Upper lobe of left lung (tissue), 6 donors: ENCODE measurements around the gene UPP2. TPM values are rescaled to one million over a fixed set of nuclear protein-coding genes. Genes with fewer than 3 reads are reported as not detected.

ENCODE experiments used
- ATAC-seq, 2 donors: fragments of 200-7000 bp; cut with Tn5 transposase; one replicate each; pipeline ENCODE4 v1.9.1; 2022; ENCODE audit warnings: mild to moderate bottlenecking in 2 of 2, moderate library complexity in 2 of 2; ENCODE audit not compliant: low FRiP score in 2 of 2
- DNase-seq, 2 donors: peaks; one replicate each; pipeline ENCODE4 v3.0.0-alpha.2; 2019 to 2020
- H3K27ac ChIP-seq, 4 donors: fragments of 200-600 bp; sonication (generic); one replicate each; pipeline ENCODE4 v1.5.1; 2016 to 2019
- H3K27me3 ChIP-seq, 4 donors: fragments of 200-600 bp; sonication (generic); one replicate each; pipeline ENCODE4 v1.5.1; 2017 to 2019
- H3K36me3 ChIP-seq, 4 donors: fragments of 200-600 bp; sonication (generic); one replicate each; pipeline ENCODE4 v1.5.1; 2016 to 2019
- H3K4me1 ChIP-seq, 4 donors: fragments of 200-600 bp; sonication (generic); one replicate each; pipeline ENCODE4 v1.5.1; 2018 to 2019
- H3K4me3 ChIP-seq, 4 donors: fragments of 200-600 bp; sonication (generic); one replicate each; pipeline ENCODE4 v1.5.1; 2017 to 2019; ENCODE audit warnings: mild to moderate bottlenecking in 2 of 4, moderate library complexity in 1 of 4
- H3K9me3 ChIP-seq, 4 donors: fragments of 200-600 bp; sonication (generic); one replicate each; pipeline ENCODE4 v1.5.1; 2018 to 2019
- CTCF ChIP-seq, 6 experiments: fragments of 450-650 bp in 4 of 6; fragments of 200-600 bp in 2 of 6; sonication (generic) in 2 of 6; IDR thresholded peaks; one replicate each; pipeline ENCODE4 v1.5.1; 2016 to 2019; ENCODE audit warnings: antibody characterized with exemption in 6 of 6
- EP300 ChIP-seq, 4 donors: sonication (generic); formaldehyde crosslinking; IDR thresholded peaks; one replicate each; pipeline ENCODE4 v1.5.1; 2017; ENCODE audit warnings: antibody characterized with exemption in 4 of 4, control low read depth in 2 of 4
- POLR2A ChIP-seq, 4 donors: fragments of 450-650 bp; IDR thresholded peaks; one replicate each; pipeline ENCODE4 v1.5.1; 2016 to 2017; ENCODE audit warnings: antibody characterized with exemption in 4 of 4, mild to moderate bottlenecking in 2 of 4
- POLR2AphosphoS5 ChIP-seq, 2 donors: sonication (generic); formaldehyde crosslinking; IDR thresholded peaks; one replicate each; pipeline ENCODE4 v1.5.1; 2017; ENCODE audit warnings: antibody characterized with exemption in 2 of 2
- WGBS, 2 donors: methylation state at CpG; one replicate each; pipeline ENCODE4 v1.1.5; 2017 to 2018; 5-methylcytosine and 5-hydroxymethylcytosine counted together
- total RNA-seq, 6 donors: library from RNA; depleted of rRNA in 4 of 6; stranded (reverse); fragments of >200 nt in 4 of 6; gene quantifications; one replicate each; pipeline versions ENCODE4 v1.1.0 to v1.2.1, GENCODE V29; 2016 to 2021
- donor health status: DM: no; HTN: no; CAD: no; lungs with moderate emphysema.
- donor health status: DM: no; HTN: yes; CAD: no; lungs with severe emphysema.

UPP2 gene
- total RNA-seq, 6 donors from 2014 or later, result not detected

DNA sequence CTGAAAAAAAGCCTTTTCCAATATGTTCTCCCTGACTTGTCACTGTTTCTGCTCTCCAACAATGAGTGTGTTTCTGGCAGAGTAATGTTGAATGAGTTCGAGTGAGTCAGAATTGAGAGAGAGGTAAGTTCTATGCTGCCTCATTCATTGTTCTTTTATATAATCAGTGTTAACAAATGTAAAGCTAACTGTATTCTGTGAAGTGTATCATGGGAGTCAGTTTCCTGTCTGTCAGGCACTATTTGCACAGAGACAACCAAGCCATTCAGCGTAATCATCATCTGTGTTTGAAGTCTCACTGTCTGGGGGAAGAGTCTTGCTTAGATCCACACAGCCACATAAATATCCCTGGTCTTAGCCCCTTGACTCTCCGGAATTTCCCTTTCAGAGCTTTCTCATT is 22.0 kb upstream of the UPP2 start:
- Histone ChIP-seq H3K27me3 (no peaks in the 10 kb centered on the region), H3K4me1 (no peaks in the 10 kb centered on the region), H3K36me3 (no peaks in the 10 kb centered on the region), H3K27ac (no peak overlapping the region), H3K4me3 (no peak overlapping the region), H3K9me3 (no peaks in the 10 kb centered on the region)
- 50 to 54% methylated on average over 3 of the region's 3 CpGs for WGBS, 2 donors
- TF ChIP-seq EP300 (IDR thresholded peaks at IDR 0.05), result no peak
- TF ChIP-seq CTCF (IDR thresholded peaks at IDR 0.05), result no peak
- TF ChIP-seq POLR2A (IDR thresholded peaks at IDR 0.05), result no peak
- no peak for TF ChIP-seq POLR2AphosphoS5 (IDR thresholded peaks at IDR 0.05)
- no peak for DNase-seq
- ATAC-seq, result no peak

DNA sequence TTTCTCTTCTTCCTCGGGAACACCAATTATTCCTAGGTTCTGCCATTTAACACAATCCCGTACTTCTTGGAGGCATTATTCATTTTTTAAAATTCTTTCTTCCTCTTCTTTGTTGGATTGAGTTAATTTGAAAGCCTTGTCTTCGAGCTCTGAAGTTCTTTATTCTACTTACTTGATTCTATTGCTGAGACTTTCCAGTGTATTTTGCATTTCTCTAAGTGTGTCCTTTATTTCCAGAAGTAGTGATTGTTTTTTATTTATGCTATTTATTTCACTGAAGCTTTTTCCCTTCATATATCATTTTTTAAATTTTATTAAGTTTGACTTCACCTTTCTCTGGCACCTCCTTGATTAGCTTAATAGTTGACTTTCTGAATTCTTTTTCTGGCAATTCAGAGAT is 13.6 kb upstream of the UPP2 start:
- TF ChIP-seq CTCF (IDR thresholded peaks at IDR 0.05) (no peak), EP300 (IDR thresholded peaks at IDR 0.05) (no peak), POLR2AphosphoS5 (IDR thresholded peaks at IDR 0.05) (no peak), POLR2A (IDR thresholded peaks at IDR 0.05) (no peak)
- Histone ChIP-seq H3K9me3 (no peaks in the 10 kb centered on the region), H3K27me3 (no peaks in the 10 kb centered on the region), H3K27ac (no peak overlapping the region), H3K4me3 (no peak overlapping the region), H3K4me1 (no peaks in the 10 kb centered on the region), H3K36me3 (no peaks in the 10 kb centered on the region)
- DNase-seq (no peak), ATAC-seq (no peak)
- WGBS, 2 donors, result 91 to 95% methylated on average over 3 of the region's 3 CpGs

DNA sequence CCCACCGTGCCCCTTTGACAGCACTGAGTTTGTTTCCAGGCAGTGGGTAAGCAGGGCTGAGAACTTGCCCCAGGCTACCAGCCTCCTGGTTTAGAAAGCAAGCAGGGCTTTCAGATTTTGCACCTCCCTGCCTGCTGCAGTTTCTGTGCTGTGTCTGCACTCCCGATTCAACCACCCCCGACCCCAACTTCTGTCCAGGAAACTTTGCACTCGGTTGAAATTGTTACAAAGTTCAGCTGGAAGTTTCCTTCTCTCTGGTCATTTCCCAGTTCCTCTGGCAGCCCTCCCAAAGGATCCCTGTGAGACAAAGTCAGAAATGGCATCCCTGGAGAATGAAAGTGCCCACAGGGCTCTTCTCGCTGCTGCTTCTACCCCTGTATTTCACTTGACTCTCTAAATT is 12.4 kb upstream of the UPP2 start:
- no peaks in the 10 kb centered on the region for H3K9me3 ChIP-seq
- no peak for ATAC-seq
- no peak for TF ChIP-seq CTCF (IDR thresholded peaks at IDR 0.05)
- TF ChIP-seq POLR2A (IDR thresholded peaks at IDR 0.05), result no peak
- no peak for TF ChIP-seq POLR2AphosphoS5 (IDR thresholded peaks at IDR 0.05)
- TF ChIP-seq EP300 (IDR thresholded peaks at IDR 0.05), result no peak
- H3K36me3 ChIP-seq, result no peaks in the 10 kb centered on the region
- no peaks in the 10 kb centered on the region for H3K27me3 ChIP-seq
- 80 to 81% methylated on average over 5 of the region's 5 CpGs for WGBS, 2 donors
- no peak overlapping the region for H3K27ac ChIP-seq
- H3K4me3 ChIP-seq, result no peak overlapping the region
- DNase-seq, result no peak
- H3K4me1 ChIP-seq, result no peaks in the 10 kb centered on the region

GRCh38 chr2:158091647-158092046 is 10.0 kb upstream of the UPP2 start:
- no peak overlapping the region for H3K4me3 ChIP-seq
- no peaks in the 10 kb centered on the region for H3K4me1 ChIP-seq
- WGBS, 2 donors, result 77 to 88% methylated on average over 4 of the region's 4 CpGs
- no peak for TF ChIP-seq CTCF (IDR thresholded peaks at IDR 0.05)
- no peak for TF ChIP-seq POLR2AphosphoS5 (IDR thresholded peaks at IDR 0.05)
- TF ChIP-seq POLR2A (IDR thresholded peaks at IDR 0.05), result no peak
- no peak for TF ChIP-seq EP300 (IDR thresholded peaks at IDR 0.05)
- H3K9me3 ChIP-seq, result no peaks in the 10 kb centered on the region
- H3K27me3 ChIP-seq, result no peaks in the 10 kb centered on the region
- DNase-seq (no peak), ATAC-seq (no peak)
- H3K27ac ChIP-seq, result no peak overlapping the region
- H3K36me3 ChIP-seq, result no peaks in the 10 kb centered on the region

DNA sequence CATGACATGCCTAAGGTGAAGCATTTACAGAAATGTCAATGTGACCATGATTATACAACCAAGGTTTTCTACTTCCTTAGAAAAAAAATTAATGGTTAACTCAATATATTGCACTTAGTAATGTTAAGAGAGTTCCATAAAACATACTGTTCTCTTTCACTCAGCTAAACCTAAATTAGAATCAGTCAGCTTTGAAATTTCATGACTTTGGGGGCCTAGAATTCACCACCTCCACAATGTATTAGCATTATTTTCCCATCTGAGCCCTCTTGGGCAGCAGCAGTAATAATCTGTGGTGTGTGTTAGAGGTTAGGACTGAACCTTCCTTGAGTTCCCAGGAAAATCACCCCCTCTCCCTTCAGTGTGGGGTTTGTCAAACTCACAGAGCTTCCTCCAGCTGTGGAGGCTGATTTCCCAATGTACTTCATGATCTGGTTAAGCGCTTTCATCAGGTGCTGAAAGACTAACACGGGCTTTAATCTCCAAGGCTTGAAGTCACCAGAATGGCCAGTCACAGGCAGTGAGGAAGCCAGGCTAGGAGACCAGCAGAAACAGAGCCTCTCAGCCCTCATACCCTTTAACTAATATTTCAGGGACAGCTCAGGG is 7.1 kb upstream of the UPP2 start:
- Histone ChIP-seq H3K4me3 (no peak overlapping the region), H3K27ac (peak overlapping the region in 2 of 4 donors; percentile 13 to 36), H3K4me1 (no peaks in the 10 kb centered on the region), H3K9me3 (no peaks in the 10 kb centered on the region), H3K36me3 (no peaks in the 10 kb centered on the region), H3K27me3 (no peaks in the 10 kb centered on the region)
- peak in 1 of 2 donors; percentile 52 for ATAC-seq
- WGBS, 2 donors, result 55 to 60% methylated on average over 1 to 2 of the region's 2 CpGs
- peak in 1 of 2 donors; percentile 41 for DNase-seq
- TF ChIP-seq CTCF (IDR thresholded peaks at IDR 0.05), result no peak
- no peak for TF ChIP-seq POLR2A (IDR thresholded peaks at IDR 0.05)
- no peak for TF ChIP-seq EP300 (IDR thresholded peaks at IDR 0.05)
- no peak for TF ChIP-seq POLR2AphosphoS5 (IDR thresholded peaks at IDR 0.05)
